ENCODE results near the gene KIF21A.
"Not testable (repeated sequence)": the region's sequence is repeated elsewhere in the genome, so short reads cannot be mapped to it uniquely, and the experiment has no call there.

The KIF21A gene

GRCh38 chr12:39443081-39443928 lies at the start of gene KIF21A:
KIF21A (minus strand) TSS chr12:39443120; CDS start chr12:39442970, 150 bp downstream.
- peak; percentile 90 for DNase-seq

GRCh38 chr12:39490500-39491282 lies 47.8 kb upstream of the KIF21A start:
- no peak for DNase-seq

GRCh38 chr12:39483597-39483996 lies 40.7 kb upstream of the KIF21A start:
- no peak for DNase-seq

GRCh38 chr12:39483042-39483441 lies 40.1 kb upstream of the KIF21A start:
- no peak for DNase-seq

GRCh38 chr12:39476894-39477293 lies 34.0 kb upstream of the KIF21A start:
- DNase-seq: no peak

GRCh38 chr12:39476121-39476520 lies 33.2 kb upstream of the KIF21A start:
- DNase-seq: no peak

- not testable (repeated sequence) for DNase-seq
Measured at GRCh38 chr12:39475136-39475535, 32.2 kb upstream of the KIF21A start.

GRCh38 chr12:39467432-39467870 lies 24.5 kb upstream of the KIF21A start:
- DNase-seq: no peak

- no peak for DNase-seq
Measured at GRCh38 chr12:39464976-39465695, 22.2 kb upstream of the KIF21A start.

GRCh38 chr12:39461059-39461458 lies 18.1 kb upstream of the KIF21A start:
- no peak for DNase-seq

GRCh38 chr12:39459027-39459434 lies 16.1 kb upstream of the KIF21A start:
- DNase-seq: no peak

GRCh38 chr12:39451977-39452376 lies 9.1 kb upstream of the KIF21A start:
- no peak for DNase-seq

- no peak for DNase-seq
Measured at GRCh38 chr12:39448038-39448437, 5.1 kb upstream of the KIF21A start.

- DNase-seq: no peak
Measured at GRCh38 chr12:39443929-39444209, 949 bp upstream of the KIF21A start.

GRCh38 chr12:39442831-39443080 lies 164 bp downstream of the KIF21A start:
- no peak for DNase-seq

- DNase-seq: peak; percentile 55
Measured at GRCh38 chr12:39441963-39442830, 723 bp downstream of the KIF21A start.

- no peak for DNase-seq
Measured at GRCh38 chr12:39441189-39441962, 1.5 kb downstream of the KIF21A start.

- no peak for DNase-seq
Measured at GRCh38 chr12:39440781-39441180, 2.1 kb downstream of the KIF21A start.

- DNase-seq: no peak
Measured at GRCh38 chr12:39440101-39440500, 2.8 kb downstream of the KIF21A start.

- DNase-seq: no peak
Measured at GRCh38 chr12:39435531-39435930, 7.4 kb downstream of the KIF21A start.

- DNase-seq: no peak
Measured at GRCh38 chr12:39431797-39432196, 11.1 kb downstream of the KIF21A start.
